AG08395 (cell line): Measurements from ENCODE around the gene TSPAN19.

Source experiments
- DNase-seq: peaks from one replicate; pipeline ENCODE4 v3.0.0; 2012; ENCODE audit warnings: mixed read lengths, low spot score

TSPAN19 gene

DNA sequence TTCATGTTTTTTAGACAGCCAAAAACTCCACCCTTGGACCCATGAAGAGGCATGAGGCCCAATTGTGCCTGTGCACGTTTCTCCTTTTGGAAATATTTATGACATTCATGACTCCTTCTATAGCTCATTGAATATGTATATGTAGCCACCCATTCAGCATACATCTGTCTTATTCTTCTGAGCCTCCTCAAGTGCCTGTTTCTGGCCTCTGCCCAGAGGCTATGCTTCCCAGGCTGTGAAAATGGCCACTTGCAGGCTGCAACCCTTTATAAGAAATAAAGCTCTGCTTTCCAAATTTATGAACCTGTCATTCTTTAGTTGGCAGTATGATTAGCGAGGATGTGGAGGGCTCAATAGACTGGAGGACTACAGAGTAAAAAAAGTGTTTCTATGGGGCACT lies 35.3 kb downstream of the TSPAN19 start:
- no peak for DNase-seq

DNA sequence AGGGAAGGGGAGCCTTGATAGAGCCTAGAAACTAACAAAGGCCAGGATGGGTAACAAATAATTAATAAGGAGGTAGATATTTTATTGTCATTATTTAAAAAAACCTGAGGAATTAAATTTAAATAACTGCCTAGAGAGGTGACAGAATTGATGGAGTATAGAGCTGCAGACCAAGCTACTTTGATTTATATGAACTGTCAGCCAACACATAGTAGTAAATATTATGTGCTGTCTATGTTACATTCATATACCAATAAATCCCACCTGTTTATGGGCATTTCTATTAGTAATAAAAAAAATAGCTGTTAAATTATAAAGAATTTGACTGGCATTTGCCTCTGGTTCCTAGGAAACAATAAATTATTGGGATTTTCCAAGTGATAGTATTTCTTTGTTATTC lies 37.7 kb downstream of the TSPAN19 start:
- no peak for DNase-seq

DNA sequence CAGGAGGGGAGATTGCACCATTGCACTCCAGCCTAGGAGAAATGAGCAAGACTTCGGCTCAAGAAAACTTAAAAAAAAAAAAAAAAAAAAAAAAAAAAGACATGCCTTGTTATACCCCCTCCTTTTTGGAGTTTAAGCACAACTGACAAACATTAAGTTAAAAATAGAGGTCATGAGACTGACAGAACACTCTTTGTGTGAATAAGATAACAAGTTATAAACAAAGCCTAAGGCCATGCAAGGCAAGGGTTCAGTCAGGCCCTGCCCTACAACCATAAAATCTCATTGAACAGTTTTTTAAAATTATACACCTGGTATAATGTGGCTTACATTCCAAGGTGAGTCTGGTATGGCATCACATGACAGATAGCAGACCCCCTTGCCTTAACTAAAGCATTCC lies 39.3 kb downstream of the TSPAN19 start:
- no peak for DNase-seq

DNA sequence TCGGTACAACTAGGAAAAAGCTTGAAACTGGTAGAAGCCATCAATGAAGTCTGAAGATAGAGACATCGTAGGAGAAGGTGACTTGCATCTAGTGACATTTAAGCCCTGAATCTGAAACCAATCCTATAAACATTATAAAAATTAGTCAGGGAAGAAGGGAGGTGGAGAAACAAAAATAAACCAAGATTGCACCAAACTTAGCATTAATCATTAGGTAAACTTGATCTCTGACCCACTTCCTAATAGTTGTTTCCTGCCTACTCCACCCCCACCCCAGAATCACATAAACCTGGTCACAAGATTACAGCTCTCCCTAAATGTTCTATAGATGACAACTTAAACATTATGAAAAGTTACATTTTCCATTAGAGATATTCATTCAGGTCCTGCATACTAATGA lies 40.4 kb downstream of the TSPAN19 start:
- DNase-seq, result no peak

DNA sequence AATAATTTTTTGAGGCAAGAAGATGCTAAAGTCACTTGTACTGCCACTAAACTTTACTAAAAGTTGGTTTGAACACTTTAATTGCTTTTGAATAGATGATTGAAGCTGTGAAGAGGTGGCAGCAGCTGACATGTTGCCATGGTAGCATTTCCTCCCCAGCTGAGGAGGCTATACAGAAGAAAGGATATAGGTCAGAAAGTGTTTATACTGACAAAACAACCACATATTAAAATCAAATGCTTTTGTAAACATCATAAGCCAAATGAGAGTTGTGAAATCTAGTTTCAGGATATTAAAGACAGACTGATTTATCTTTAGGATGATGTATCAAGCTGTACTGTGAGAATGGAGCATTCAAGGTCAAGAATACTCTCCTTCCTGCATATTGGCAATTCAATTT lies 41.7 kb downstream of the TSPAN19 start:
- no peak for DNase-seq

DNA sequence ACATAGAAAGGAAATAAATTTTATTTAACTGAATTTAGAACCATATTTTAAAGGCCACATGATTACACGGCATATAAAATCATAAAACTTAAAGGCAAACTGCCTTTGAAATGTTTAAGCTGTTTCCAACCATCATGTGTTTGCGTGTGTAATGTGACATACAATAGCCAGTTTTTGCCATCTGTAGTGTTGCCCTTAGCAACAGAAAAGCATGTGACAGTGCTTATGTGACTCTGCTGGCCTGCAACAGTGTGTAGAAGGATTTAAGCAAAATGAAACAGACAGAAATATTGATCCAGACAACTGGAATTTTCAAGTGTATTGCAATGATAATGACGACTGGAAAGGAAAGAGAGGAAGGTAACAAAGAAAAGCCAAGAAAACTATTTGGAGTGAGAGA lies 49.5 kb downstream of the TSPAN19 start:
- no peak for DNase-seq

DNA sequence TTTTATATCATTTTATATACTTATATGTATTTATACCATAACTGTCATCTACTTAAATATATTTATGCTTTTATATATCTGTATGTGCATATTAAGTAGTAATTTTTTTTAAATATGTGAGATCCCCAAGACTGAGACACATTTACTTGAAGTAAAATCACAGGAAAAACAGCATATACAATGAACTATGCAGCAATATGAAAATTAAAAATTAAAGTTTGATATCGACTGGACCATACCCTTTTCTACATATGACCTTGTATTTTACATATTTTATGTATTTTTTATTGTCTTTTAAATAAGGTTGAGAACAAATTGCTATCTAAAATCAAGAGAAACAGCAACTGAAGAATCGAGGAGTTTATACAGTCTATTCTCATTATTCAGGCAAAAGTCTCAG lies 50.0 kb downstream of the TSPAN19 start:
- no peak for DNase-seq

DNA sequence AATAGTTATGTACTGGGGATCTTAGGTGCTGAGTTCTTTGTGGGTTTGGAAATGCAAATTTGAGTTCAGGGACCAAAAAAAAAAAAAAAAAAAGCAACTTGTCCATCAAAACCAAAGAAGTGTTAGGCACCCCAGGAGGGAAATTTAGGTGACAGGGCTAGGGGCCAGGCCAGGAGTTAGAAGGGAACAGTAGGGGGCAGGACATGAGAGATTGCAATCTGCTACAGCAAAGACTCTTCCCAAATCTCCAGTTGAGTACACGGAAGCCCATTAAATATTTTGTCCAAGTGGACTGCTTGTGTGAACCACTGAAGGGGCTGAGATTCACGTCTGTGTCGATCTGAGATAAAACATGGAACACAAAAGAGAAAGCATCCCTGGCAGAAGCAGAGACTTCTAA lies 52.8 kb downstream of the TSPAN19 start:
- DNase-seq, result no peak

DNA sequence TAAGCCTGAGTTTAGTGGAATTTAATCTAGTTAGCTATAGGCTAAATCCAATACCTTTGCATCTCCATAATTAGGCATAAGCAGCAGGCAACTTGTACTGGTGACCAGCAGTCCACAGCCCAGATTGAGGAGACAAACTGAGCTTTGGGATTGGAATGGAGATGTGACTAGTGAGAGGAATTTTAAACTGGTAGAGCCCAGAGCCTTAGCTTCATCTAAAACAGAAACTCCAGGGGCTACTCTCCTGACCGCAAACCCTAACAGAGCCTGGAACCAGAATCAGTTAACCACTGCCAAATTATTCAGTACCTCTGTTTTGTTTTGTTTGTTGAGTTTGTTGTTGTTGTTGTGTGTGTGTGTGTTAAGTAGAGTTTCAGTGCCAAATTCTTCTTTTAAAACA lies 53.2 kb downstream of the TSPAN19 start:
- DNase-seq, result no peak

DNA sequence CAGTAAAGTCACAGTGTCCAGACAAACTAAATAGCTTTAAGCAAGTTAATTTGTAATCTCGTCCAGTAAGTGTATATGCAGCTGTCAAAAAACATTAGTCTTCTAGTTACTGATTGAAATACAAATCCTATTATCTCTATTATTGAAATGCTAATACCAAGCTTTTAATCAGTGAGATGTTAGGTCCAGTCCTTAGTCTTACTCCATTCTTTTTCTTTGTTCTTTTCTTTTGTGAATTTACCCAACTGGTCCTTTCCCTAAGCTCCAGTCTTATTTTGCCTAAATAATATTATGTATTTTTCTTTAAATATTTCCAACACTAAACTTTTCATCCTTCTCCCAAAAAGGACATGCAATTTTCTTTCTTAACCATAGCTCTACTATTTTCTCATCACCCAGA lies 57.2 kb downstream of the TSPAN19 start:
- no peak for DNase-seq

DNA sequence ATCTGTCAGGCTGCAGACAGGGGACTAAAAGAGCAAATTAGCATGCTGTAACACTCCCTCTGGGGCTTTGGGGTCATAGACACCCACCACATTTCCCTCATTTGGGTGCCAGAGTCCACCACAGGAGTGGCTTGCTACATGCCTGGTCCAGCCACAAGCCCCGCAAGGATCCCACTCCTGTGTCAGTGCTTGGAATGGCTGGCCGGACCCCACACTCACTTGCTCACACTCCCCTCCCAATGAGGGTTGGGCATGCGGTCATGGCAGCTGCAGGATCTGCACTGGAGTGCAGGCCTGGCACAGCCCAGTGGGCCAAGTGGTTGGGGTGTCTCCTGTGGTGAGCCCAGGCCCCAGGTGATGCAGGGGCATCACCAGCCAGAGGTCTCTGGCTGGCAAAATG lies 59.9 kb downstream of the TSPAN19 start:
- no peak for DNase-seq

DNA sequence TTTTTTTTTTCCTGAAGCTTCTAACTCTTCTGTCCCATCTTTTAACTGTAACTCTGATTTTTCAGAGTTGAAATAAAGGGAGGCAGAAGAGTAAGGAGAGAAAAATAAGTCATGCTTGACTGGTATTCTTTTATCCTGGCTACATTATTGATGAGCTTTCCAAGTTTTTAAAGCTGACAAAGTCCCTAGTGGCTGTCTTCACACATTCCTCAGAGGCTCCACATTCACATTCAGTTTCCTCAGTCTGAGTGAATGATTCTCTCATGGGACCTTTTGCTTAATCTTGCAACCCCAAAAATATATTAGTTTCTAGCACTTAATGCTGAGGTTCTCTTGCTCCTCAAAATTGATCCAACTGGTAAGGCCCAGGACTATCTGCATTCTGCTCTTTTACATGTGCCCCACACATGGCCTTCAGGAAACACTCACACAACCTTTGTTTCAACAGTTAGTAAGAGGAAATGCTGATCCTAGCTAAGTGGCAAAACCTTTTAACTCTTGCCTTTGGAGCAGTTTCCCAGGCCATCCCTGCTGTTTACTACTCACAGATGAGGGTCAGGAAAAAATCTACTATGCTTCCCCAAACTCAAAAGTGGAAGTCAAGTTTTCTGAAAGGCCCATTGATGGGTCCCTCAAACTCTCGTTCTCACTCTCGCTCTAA lies 61.8 kb downstream of the TSPAN19 start:
- no peak for DNase-seq

DNA sequence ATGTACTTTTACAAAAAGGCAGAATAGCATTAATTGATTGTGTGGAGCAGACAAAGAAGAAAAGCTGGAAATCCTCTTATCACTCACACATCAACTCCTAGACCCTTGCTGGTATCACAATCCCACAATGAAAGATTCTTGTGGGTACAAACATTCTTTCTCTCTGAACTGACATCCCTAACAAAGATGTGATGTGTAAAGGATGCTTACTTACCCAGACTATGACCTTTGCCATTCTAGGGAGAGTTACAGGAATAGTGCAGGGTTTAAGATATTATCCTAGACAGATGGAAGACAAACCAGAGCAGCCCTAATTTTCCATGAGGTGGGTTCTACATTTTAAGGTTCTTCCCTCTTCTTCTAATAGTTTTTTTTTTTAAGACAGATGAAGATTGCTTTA lies 63.1 kb downstream of the TSPAN19 start:
- no peak for DNase-seq

DNA sequence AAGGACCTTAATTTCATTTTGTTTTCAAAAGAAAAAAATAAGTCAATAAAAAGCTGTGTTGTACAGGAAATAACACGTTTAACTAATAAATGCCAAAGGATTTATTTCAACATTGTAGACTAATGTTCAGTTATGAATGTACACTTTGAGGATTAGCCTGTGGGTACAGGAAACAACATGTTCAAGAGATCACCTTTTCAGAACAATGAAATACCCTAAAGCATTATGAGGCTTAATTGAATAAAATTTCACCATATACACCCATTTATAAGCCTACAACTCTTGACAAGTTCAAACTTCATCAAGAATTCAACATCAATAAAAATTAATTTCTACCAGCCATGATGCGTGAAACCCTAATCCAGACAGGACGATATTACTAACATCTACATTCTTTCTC lies 66.9 kb downstream of the TSPAN19 start:
- DNase-seq, result no peak
